ENCODE measurements around the gene TRPC4. TPM values are rescaled to one million over a fixed set of nuclear protein-coding genes. Genes with fewer than 3 reads are reported as not detected.

The TRPC4 gene
- total and polyA plus RNA-seq, 12 donors = 0.24 to 22.5 (median 0.78) TPM

DNA sequence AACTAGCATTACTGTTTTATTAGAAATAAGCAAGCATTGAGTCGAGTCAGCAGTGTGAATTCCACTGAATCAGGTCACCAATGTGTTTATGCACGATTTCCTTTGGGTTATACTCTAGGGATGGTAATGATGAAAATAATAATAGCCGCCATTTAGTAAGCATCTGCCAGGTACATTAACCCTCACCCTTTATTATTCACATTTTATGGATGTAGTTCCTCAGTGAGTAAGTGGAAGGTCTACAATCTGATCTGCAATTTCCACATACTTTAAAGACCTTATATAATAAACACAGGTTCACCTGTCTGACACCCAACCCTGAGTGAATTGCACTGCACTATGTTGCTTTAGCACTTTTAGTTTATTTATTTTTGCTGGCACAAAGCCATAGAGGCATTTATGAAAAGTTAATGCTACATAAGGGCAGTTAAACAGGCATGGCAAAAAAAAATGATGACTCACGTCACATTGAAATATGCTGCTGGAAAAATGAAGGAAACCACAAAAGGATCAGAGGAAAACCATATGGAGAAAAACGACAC, 122.4 kb downstream of the TRPC4 start:
- Histone ChIP-seq H3K4me1 (replicated peaks in 1 of 2) (no peaks in the 10 kb centered on the region), H3K9me3 (replicated peaks in 1 of 3) (no peaks in the 10 kb centered on the region), H3K27me3 (no peaks in the 10 kb centered on the region), H3K36me3 (replicated peaks in 1 of 2) (no peaks in the 10 kb centered on the region), H3K27ac (no peak overlapping the region), H3K4me3 (no peak overlapping the region)
- intact Hi-C loops (cut with DNase I) = no loop called here
- no peak for DNase-seq
- no peak for TF ChIP-seq POLR2A (IDR thresholded peaks at IDR 0.05)
- TF ChIP-seq, protein P1, sequence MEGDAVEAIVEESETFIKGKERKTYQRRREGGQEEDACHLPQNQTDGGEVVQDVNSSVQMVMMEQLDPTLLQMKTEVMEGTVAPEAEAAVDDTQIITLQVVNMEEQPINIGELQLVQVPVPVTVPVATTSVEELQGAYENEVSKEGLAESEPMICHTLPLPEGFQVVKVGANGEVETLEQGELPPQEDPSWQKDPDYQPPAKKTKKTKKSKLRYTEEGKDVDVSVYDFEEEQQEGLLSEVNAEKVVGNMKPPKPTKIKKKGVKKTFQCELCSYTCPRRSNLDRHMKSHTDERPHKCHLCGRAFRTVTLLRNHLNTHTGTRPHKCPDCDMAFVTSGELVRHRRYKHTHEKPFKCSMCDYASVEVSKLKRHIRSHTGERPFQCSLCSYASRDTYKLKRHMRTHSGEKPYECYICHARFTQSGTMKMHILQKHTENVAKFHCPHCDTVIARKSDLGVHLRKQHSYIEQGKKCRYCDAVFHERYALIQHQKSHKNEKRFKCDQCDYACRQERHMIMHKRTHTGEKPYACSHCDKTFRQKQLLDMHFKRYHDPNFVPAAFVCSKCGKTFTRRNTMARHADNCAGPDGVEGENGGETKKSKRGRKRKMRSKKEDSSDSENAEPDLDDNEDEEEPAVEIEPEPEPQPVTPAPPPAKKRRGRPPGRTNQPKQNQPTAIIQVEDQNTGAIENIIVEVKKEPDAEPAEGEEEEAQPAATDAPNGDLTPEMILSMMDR (IDR thresholded peaks at IDR 0.05) = no peak
- 54 to 61% (median 58%) methylated on average over 5 of the region's 5 CpGs for WGBS, 4 donors

- 59 to 71% (median 64%) methylated on average over 7 of the region's 7 CpGs for WGBS, 4 donors
- H3K27ac ChIP-seq = no peak overlapping the region
- H3K27me3 ChIP-seq = no peaks in the 10 kb centered on the region
- H3K36me3 ChIP-seq (replicated peaks in 1 of 2) = no peaks in the 10 kb centered on the region
- DNase-seq = no peak
- H3K9me3 ChIP-seq (replicated peaks in 1 of 3) = no peaks in the 10 kb centered on the region
- no peak for TF ChIP-seq POLR2A (IDR thresholded peaks at IDR 0.05)
- TF ChIP-seq, protein P1 (IDR thresholded peaks at IDR 0.05) = no peak
- H3K4me1 ChIP-seq (replicated peaks in 1 of 2) = no peaks in the 10 kb centered on the region
- no peak overlapping the region for H3K4me3 ChIP-seq
- intact Hi-C loops (cut with DNase I) = no loop called here
Measured at GRCh38 chr13:37741536-37741935, 128.0 kb downstream of the TRPC4 start.

GRCh38 chr13:37736045-37736444, 133.5 kb downstream of the TRPC4 start:
- Histone ChIP-seq H3K4me3 (no peak overlapping the region), H3K27me3 (no peaks in the 10 kb centered on the region), H3K36me3 (replicated peaks in 1 of 2) (no peaks in the 10 kb centered on the region), H3K27ac (no peak overlapping the region), H3K4me1 (replicated peaks in 1 of 2) (no peaks in the 10 kb centered on the region), H3K9me3 (replicated peaks in 1 of 3) (no peaks in the 10 kb centered on the region)
- no peak for TF ChIP-seq POLR2A (IDR thresholded peaks at IDR 0.05)
- TF ChIP-seq, protein P1 (IDR thresholded peaks at IDR 0.05) = no peak
- WGBS, 4 donors = 77 to 87% (median 82%) methylated on average over 3 of the region's 3 CpGs
- intact Hi-C loops (cut with DNase I) = no loop called here
- no peak for DNase-seq

DNA sequence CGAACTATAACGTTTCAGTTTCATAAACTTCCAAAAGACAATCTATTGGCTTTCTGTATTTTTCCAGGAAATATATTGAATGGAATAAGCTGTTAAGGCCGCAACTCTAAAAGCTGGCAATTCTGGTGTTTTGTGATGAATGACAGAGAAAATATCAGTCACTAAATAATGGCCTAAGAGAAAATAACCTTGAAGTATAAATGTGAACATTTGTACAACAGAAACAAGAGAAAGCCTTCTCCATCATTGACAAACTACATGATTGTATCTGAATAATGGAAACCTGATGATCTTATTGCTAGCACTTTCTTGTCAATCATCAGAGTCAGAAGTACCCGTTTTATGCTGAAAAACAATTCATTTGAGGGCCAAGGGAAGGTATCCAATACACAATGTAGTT, 134.3 kb downstream of the TRPC4 start:
- H3K36me3 ChIP-seq (replicated peaks in 1 of 2) = no peaks in the 10 kb centered on the region
- no peaks in the 10 kb centered on the region for H3K27me3 ChIP-seq
- WGBS, 4 donors = 53 to 62% (median 61%) methylated on average over 4 of the region's 4 CpGs
- no peaks in the 10 kb centered on the region for H3K9me3 ChIP-seq (replicated peaks in 1 of 3)
- H3K27ac ChIP-seq = no peak overlapping the region
- DNase-seq = no peak
- no peak overlapping the region for H3K4me3 ChIP-seq
- intact Hi-C loops (cut with DNase I) = no loop called here
- H3K4me1 ChIP-seq (replicated peaks in 1 of 2) = no peaks in the 10 kb centered on the region
- TF ChIP-seq POLR2A (IDR thresholded peaks at IDR 0.05) = no peak
- TF ChIP-seq, protein P1 (IDR thresholded peaks at IDR 0.05) = no peak

Data from adrenal gland (tissue), 12 donors.